Liver (tissue), 9 donors: Measurements from ENCODE around the gene RAB3IP. TPM values are rescaled to one million over a fixed set of nuclear protein-coding genes. Genes with fewer than 3 reads are reported as not detected.
A peak's percentile ranks its signal among the peaks of the same experiment; 100 is the strongest.

ENCODE experiments used
- DNase-seq: peaks from one replicate; pipeline ENCODE4 v3.0.0-alpha.2; 2017; ENCODE audit warnings: low spot score
- H3K27ac ChIP-seq, 2 donors: one replicate each; pipeline ENCODE4 v1.7.0; 2013; ENCODE audit warnings: inconsistent platforms in 2 of 2, low read length in 2 of 2, control low read depth in 1 of 2, low read depth in 1 of 2, mild to moderate bottlenecking in 1 of 2
- H3K27me3 ChIP-seq, 4 donors: one replicate each; pipeline versions ENCODE4 v1.6.1 to v1.7.0; 2013; ENCODE audit warnings: low read length in 3 of 4, inconsistent platforms in 1 of 4, mild to moderate bottlenecking in 1 of 4, moderate library complexity in 1 of 4; ENCODE audit not compliant: control insufficient read depth in 4 of 4, insufficient read depth in 4 of 4
- H3K36me3 ChIP-seq, 4 donors: one replicate each; pipeline versions ENCODE4 v1.6.1 to v1.7.0; 2013; ENCODE audit warnings: low read length in 3 of 4, mild to moderate bottlenecking in 3 of 4, low read depth in 1 of 4, moderate library complexity in 1 of 4; ENCODE audit not compliant: control insufficient read depth in 4 of 4, insufficient read depth in 3 of 4
- H3K4me1 ChIP-seq, 4 donors: one replicate each; pipeline versions ENCODE4 v1.6.1 to v1.7.0; 2013; ENCODE audit warnings: low read length in 3 of 4, mild to moderate bottlenecking in 3 of 4, moderate library complexity in 1 of 4; ENCODE audit not compliant: control insufficient read depth in 4 of 4, insufficient read depth in 4 of 4
- H3K4me3 ChIP-seq, 3 donors: one replicate each; pipeline versions ENCODE4 v1.6.1 to v1.7.0; 2013; ENCODE audit warnings: low read length in 3 of 3, control low read depth in 1 of 3, low read depth in 1 of 3, mild to moderate bottlenecking in 1 of 3
- H3K9ac ChIP-seq, 2 donors: one replicate each; pipeline ENCODE4 v1.7.0; 2013; ENCODE audit warnings: low read length in 2 of 2, mild to moderate bottlenecking in 2 of 2, moderate library complexity in 2 of 2, control low read depth in 1 of 2, low read depth in 1 of 2
- H3K9me3 ChIP-seq, 4 donors: one replicate each; pipeline versions ENCODE4 v1.6.1 to v1.7.0; 2013; ENCODE audit warnings: low read length in 3 of 4; ENCODE audit not compliant: control insufficient read depth in 4 of 4
- EGR1 ChIP-seq, 2 donors: IDR thresholded peaks; 2 replicates each; pipeline ENCODE4 v1.6.1; 2016 to 2018; ENCODE audit warnings: antibody characterized with exemption in 2 of 2, low read depth in 2 of 2
- FOXA1 ChIP-seq: IDR thresholded peaks from 2 replicates; pipeline ENCODE4 v1.6.1; 2016; ENCODE audit warnings: antibody characterized with exemption
- FOXA2 ChIP-seq: IDR thresholded peaks from 2 replicates; pipeline ENCODE4 v1.6.1; 2016; ENCODE audit warnings: antibody characterized with exemption
- GABPA ChIP-seq, 2 donors: IDR thresholded peaks in 1 of 2; conservative IDR thresholded peaks in 1 of 2; 2 replicates each; pipeline ENCODE4 v1.6.1; 2016; ENCODE audit warnings: antibody characterized with exemption in 2 of 2, mild to moderate bottlenecking in 1 of 2, moderate library complexity in 1 of 2
- HNF4A ChIP-seq, 2 donors: conservative IDR thresholded peaks; 2 replicates each; pipeline ENCODE4 v1.6.1; 2016; ENCODE audit warnings: antibody characterized with exemption in 2 of 2, mild to moderate bottlenecking in 2 of 2
- HNF4G ChIP-seq: IDR thresholded peaks from 2 replicates; pipeline ENCODE4 v1.6.1; 2016; ENCODE audit warnings: antibody characterized with exemption
- JUND ChIP-seq, 2 donors: IDR thresholded peaks; 2 replicates each; pipeline ENCODE4 v1.6.1; 2016; ENCODE audit warnings: antibody characterized with exemption in 2 of 2
- NR2F2 ChIP-seq: IDR thresholded peaks from 2 replicates; pipeline ENCODE4 v1.6.1; 2016; ENCODE audit warnings: antibody characterized with exemption
- RAD21 ChIP-seq, 2 donors: IDR thresholded peaks; 2 replicates each; pipeline ENCODE4 v1.6.1; 2016; ENCODE audit warnings: antibody characterized with exemption in 2 of 2, mild to moderate bottlenecking in 2 of 2
- RXRA ChIP-seq, 2 donors: IDR thresholded peaks; 2 replicates each; pipeline ENCODE4 v1.6.1; 2017 to 2018; ENCODE audit warnings: antibody characterized with exemption in 2 of 2, mild to moderate bottlenecking in 1 of 2
- SP1 ChIP-seq: IDR thresholded peaks from 2 replicates; pipeline ENCODE4 v1.6.1; 2018; ENCODE audit warnings: antibody characterized with exemption, mild to moderate bottlenecking
- TAF1 ChIP-seq: conservative IDR thresholded peaks from 2 replicates; pipeline ENCODE4 v1.6.1; 2016; ENCODE audit warnings: antibody characterized with exemption, mild to moderate bottlenecking
- YY1 ChIP-seq: IDR thresholded peaks from 2 replicates; pipeline ENCODE4 v1.6.1; 2016; ENCODE audit warnings: antibody characterized with exemption, mild to moderate bottlenecking
- WGBS: extraction: QIAGEN DNeasy Blood & Tissue Kit; methylation state at CpG from one replicate; pipeline ENCODE4 v1.1.7; 2013; 5-methylcytosine and 5-hydroxymethylcytosine counted together
- polyA plus RNA-seq, 2 donors: library from polyadenylated mRNA; stranded (reverse) in 1 of 2; unstranded in 1 of 2; fragments of 200-250 nt in 1 of 2; fragments of >200 nt in 1 of 2; fragmentation: Nextera tagmentation in 1 of 2; extraction: Ambion mirVana in 1 of 2; gene quantifications; one replicate each; pipeline versions ENCODE4 v1.2.1 to v1.2.3, GENCODE V29; 2013 to 2015
- total RNA-seq, 2 donors: library from RNA; depleted of rRNA; stranded (reverse); fragments of >200 nt; gene quantifications; one replicate each; pipeline ENCODE4 v1.2.3, GENCODE V29; 2014
- TF ChIP-seq, protein P1 (sequence below): IDR thresholded peaks from 2 replicates; pipeline ENCODE4 v1.6.1; 2016; ENCODE audit warnings: antibody characterized with exemption, mild to moderate bottlenecking
- TF ChIP-seq, protein P2 (sequence below): IDR thresholded peaks from 2 replicates; pipeline ENCODE4 v1.6.1; 2016; ENCODE audit warnings: antibody characterized with exemption
- TF ChIP-seq, protein P3 (sequence below): IDR thresholded peaks from 2 replicates; pipeline ENCODE4 v1.6.1; 2016; ENCODE audit warnings: antibody characterized with exemption
- TF ChIP-seq, protein P4 (sequence below): IDR thresholded peaks from 2 replicates; pipeline ENCODE4 v1.6.1; 2016; ENCODE audit warnings: antibody characterized with exemption
- TF ChIP-seq, protein P5 (sequence below): fragments of 150-350 bp; IDR thresholded peaks from 2 replicates; pipeline ENCODE4 v1.5.1; 2017; ENCODE audit warnings: improper control_type of control experiment, low read depth, low read length; ENCODE audit not compliant: missing input control
- donor health status: healthy.
- donor health status: healthy.
- donor health status: healthy.
- donor health status: healthy.
- donor health status: healthy.

Gene RAB3IP
- total and polyA plus RNA-seq, 4 donors = 5.7 to 35.3 (median 14.3) TPM

DNA sequence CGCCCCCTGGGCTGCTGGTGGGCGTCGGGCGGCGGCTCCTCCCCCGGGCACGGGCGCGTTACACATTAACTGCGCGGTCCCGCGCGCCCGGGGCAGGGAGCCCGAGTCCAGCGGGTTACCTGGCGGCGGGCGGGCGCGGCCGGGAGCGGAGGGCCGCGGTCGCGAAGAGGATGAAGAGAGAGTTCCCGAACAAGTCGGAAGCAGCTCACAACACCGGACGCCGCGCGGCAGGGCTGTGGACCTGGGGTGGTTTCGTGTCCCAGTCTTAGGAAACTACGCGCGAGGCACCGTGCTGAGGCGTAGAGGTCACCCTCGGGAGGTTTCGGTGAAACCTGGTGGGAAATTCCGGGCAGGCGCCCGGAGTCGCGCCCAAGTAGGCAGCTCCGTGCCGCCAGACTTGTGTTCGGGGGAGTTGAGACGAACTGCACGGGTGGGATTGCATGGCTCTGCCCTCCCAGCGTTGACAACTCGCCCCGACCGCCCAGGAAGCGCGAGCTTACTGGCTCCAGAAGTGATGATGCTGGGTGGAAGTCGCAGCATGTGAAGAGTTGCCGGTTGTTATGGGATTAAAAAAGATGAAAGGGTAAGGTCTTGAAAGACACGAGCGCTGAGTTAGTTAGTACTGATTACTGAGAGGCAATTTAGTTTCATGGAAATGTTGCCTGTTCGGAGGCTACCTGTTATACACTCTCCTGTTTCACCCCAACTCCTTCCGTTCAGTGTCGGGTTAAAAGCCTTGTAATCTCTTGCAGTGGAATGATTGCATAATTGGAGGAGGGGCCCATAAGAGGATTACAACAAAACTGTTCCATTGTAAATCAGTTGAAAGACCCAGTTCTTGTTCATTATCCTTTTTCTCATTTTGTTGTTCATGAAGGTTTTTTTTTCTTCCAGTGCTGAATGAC is 879 bp downstream of the RAB3IP start:
- Histone ChIP-seq H3K4me3 (peak overlapping the region; percentile 88 to 94 (median 92)), H3K4me1 (peaks cover 0 to 20% (median 6%) of the 10 kb centered on the region in 4 donors), H3K9me3 (no peaks in the 10 kb centered on the region), H3K36me3 (no peaks in the 10 kb centered on the region), H3K27ac (peak overlapping the region; percentile 82 to 92), H3K27me3 (no peaks in the 10 kb centered on the region), H3K9ac (peak overlapping the region; percentile 86 to 92)
- TF ChIP-seq, protein P1, sequence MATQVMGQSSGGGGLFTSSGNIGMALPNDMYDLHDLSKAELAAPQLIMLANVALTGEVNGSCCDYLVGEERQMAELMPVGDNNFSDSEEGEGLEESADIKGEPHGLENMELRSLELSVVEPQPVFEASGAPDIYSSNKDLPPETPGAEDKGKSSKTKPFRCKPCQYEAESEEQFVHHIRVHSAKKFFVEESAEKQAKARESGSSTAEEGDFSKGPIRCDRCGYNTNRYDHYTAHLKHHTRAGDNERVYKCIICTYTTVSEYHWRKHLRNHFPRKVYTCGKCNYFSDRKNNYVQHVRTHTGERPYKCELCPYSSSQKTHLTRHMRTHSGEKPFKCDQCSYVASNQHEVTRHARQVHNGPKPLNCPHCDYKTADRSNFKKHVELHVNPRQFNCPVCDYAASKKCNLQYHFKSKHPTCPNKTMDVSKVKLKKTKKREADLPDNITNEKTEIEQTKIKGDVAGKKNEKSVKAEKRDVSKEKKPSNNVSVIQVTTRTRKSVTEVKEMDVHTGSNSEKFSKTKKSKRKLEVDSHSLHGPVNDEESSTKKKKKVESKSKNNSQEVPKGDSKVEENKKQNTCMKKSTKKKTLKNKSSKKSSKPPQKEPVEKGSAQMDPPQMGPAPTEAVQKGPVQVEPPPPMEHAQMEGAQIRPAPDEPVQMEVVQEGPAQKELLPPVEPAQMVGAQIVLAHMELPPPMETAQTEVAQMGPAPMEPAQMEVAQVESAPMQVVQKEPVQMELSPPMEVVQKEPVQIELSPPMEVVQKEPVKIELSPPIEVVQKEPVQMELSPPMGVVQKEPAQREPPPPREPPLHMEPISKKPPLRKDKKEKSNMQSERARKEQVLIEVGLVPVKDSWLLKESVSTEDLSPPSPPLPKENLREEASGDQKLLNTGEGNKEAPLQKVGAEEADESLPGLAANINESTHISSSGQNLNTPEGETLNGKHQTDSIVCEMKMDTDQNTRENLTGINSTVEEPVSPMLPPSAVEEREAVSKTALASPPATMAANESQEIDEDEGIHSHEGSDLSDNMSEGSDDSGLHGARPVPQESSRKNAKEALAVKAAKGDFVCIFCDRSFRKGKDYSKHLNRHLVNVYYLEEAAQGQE = peak; percentile 46
- peak; percentile 48 for TF ChIP-seq SP1
- no peak for TF ChIP-seq FOXA1
- no peak for TF ChIP-seq FOXA2
- no peak for TF ChIP-seq NR2F2
- TF ChIP-seq JUND (IDR thresholded peaks at IDR 0.05) = peak in 1 of 2 donors; percentile 14
- peak; percentile 47 for TF ChIP-seq YY1
- peak in 1 of 2 donors; percentile 36 for TF ChIP-seq GABPA (IDR thresholded peaks at IDR 0.05 in 1 of 2, conservative IDR thresholded peaks at IDR 0.05 in 1 of 2)
- peak; percentile 5 to 26 for TF ChIP-seq HNF4A (conservative IDR thresholded peaks at IDR 0.05)
- TF ChIP-seq, protein P2, sequence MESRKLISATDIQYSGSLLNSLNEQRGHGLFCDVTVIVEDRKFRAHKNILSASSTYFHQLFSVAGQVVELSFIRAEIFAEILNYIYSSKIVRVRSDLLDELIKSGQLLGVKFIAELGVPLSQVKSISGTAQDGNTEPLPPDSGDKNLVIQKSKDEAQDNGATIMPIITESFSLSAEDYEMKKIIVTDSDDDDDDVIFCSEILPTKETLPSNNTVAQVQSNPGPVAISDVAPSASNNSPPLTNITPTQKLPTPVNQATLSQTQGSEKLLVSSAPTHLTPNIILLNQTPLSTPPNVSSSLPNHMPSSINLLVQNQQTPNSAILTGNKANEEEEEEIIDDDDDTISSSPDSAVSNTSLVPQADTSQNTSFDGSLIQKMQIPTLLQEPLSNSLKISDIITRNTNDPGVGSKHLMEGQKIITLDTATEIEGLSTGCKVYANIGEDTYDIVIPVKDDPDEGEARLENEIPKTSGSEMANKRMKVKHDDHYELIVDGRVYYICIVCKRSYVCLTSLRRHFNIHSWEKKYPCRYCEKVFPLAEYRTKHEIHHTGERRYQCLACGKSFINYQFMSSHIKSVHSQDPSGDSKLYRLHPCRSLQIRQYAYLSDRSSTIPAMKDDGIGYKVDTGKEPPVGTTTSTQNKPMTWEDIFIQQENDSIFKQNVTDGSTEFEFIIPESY = peak; percentile 13
- TF ChIP-seq, protein P3, sequence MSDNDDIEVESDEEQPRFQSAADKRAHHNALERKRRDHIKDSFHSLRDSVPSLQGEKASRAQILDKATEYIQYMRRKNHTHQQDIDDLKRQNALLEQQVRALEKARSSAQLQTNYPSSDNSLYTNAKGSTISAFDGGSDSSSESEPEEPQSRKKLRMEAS = peak; percentile 8
- peak in 1 of 2 donors; percentile 53 for TF ChIP-seq EGR1 (IDR thresholded peaks at IDR 0.05; ENCODE audit: low read depth in 2 of 2)
- TF ChIP-seq TAF1 = peak; percentile 56
- TF ChIP-seq RXRA (IDR thresholded peaks at IDR 0.05) = peak in 1 of 2 donors; percentile 47
- TF ChIP-seq RAD21 (IDR thresholded peaks at IDR 0.05) = peak; percentile 23 to 24
- TF ChIP-seq, protein P4, sequence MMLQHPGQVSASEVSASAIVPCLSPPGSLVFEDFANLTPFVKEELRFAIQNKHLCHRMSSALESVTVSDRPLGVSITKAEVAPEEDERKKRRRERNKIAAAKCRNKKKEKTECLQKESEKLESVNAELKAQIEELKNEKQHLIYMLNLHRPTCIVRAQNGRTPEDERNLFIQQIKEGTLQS = no peak
- under 1% methylated on average over 66 of the region's 66 CpGs for WGBS
- peak; percentile 67 for DNase-seq

DNA sequence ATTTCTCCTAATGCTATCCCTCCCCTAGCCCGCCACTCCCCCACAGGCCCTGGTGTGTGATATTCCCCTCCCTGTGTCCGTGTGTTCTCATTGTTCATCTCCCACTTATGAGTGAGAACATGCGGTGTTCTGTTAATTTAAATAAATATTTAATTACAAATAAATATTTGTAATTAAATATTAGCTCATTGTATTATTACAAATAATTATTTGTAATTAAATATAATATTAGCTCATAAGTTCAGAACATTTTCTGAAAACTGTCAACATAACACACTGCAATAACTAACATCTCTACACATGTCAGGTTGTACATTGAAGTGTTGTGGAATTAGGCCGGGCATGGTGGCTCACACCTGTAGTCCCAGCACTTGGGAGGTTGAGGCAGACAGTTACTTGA is 5.4 kb downstream of the RAB3IP start:
- Histone ChIP-seq H3K4me1 (peaks cover 0 to 17% (median 6%) of the 10 kb centered on the region in 4 donors), H3K27ac (no peak overlapping the region), H3K9ac (no peak overlapping the region), H3K36me3 (no peaks in the 10 kb centered on the region), H3K9me3 (no peaks in the 10 kb centered on the region), H3K4me3 (no peak overlapping the region), H3K27me3 (no peaks in the 10 kb centered on the region)
- WGBS = 87% methylated on average over 4 of the region's 4 CpGs
- no peak for DNase-seq
- no peak for TF ChIP-seq TAF1
- no peak for TF ChIP-seq FOXA2
- no peak for TF ChIP-seq FOXA1
- no peak for TF ChIP-seq SP1
- TF ChIP-seq RXRA (IDR thresholded peaks at IDR 0.05) = no peak
- no peak for TF ChIP-seq GABPA (IDR thresholded peaks at IDR 0.05 in 1 of 2, conservative IDR thresholded peaks at IDR 0.05 in 1 of 2)
- TF ChIP-seq, protein P5, sequence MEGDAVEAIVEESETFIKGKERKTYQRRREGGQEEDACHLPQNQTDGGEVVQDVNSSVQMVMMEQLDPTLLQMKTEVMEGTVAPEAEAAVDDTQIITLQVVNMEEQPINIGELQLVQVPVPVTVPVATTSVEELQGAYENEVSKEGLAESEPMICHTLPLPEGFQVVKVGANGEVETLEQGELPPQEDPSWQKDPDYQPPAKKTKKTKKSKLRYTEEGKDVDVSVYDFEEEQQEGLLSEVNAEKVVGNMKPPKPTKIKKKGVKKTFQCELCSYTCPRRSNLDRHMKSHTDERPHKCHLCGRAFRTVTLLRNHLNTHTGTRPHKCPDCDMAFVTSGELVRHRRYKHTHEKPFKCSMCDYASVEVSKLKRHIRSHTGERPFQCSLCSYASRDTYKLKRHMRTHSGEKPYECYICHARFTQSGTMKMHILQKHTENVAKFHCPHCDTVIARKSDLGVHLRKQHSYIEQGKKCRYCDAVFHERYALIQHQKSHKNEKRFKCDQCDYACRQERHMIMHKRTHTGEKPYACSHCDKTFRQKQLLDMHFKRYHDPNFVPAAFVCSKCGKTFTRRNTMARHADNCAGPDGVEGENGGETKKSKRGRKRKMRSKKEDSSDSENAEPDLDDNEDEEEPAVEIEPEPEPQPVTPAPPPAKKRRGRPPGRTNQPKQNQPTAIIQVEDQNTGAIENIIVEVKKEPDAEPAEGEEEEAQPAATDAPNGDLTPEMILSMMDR = no peak
- TF ChIP-seq EGR1 (IDR thresholded peaks at IDR 0.05; ENCODE audit: low read depth in 2 of 2) = no peak
- TF ChIP-seq HNF4A (conservative IDR thresholded peaks at IDR 0.05) = no peak
- TF ChIP-seq JUND (IDR thresholded peaks at IDR 0.05) = no peak
- TF ChIP-seq, protein P4 = no peak
- no peak for TF ChIP-seq NR2F2
- no peak for TF ChIP-seq YY1
- TF ChIP-seq, protein P2 = no peak
- no peak for TF ChIP-seq RAD21 (IDR thresholded peaks at IDR 0.05)
- no peak for TF ChIP-seq HNF4G
- TF ChIP-seq, protein P3 = no peak
